PC-3 (cell line): ENCODE measurements around the gene ADCK2. TPM values are rescaled to one million over a fixed set of nuclear protein-coding genes. Genes with fewer than 3 reads are reported as not detected.

Source experiments
- ATAC-seq: fragments of 200-7000 bp; cut with Tn5 transposase; 2 replicates; pipeline ENCODE4 v1.9.1; 2020; ENCODE audit warnings: mild to moderate bottlenecking, moderate library complexity
- BruUV-seq: library from RNA; stranded (reverse); fragments of 400-500 nt; replicated peaks from 2 replicates; lab custom pipeline; 2021; lab: Mats Ljungman, UMichigan
- CTCF ChIA-PET: fragments of 300-600 bp; sonication (Branson Sonifier 250); formaldehyde crosslinking; loops from one replicate; lab custom pipeline; 2022; ENCODE audit warnings: antibody characterized with exemption; lab: Charles Lee
- POLR2A ChIA-PET: fragments of 300-600 bp; sonication (Branson Sonifier 250); formaldehyde crosslinking; loops from one replicate; lab custom pipeline; 2022; ENCODE audit warnings: antibody characterized with exemption; ENCODE audit not compliant: unreplicated experiment; lab: Charles Lee
- DNase-seq: peaks from one replicate; pipeline ENCODE4 v3.0.0-alpha.2; 2015
- H2AFZ ChIP-seq: fragments of 300-600 bp; sonication (generic); 2 replicates; pipeline ENCODE4 v1.6.0; 2016; ENCODE audit warnings: antibody characterized with exemption, low read length
- H3F3A ChIP-seq: fragments of 300-600 bp; sonication (generic); one replicate; pipeline ENCODE4 v1.6.0; 2017; ENCODE audit warnings: antibody characterized with exemption, low read length, control low read depth, mild to moderate bottlenecking; ENCODE audit not compliant: unreplicated experiment
- H3K27ac ChIP-seq: fragments of 300-600 bp; sonication (generic); 2 replicates; pipeline ENCODE4 v1.5.1; 2016; ENCODE audit warnings: mild to moderate bottlenecking, low read length
- H3K27me3 ChIP-seq: fragments of 300-600 bp; sonication (generic); 2 replicates; pipeline ENCODE4 v1.6.1; 2016; ENCODE audit warnings: low read length, mixed read lengths
- H3K36me3 ChIP-seq: fragments of 300-600 bp; sonication (generic); 2 replicates; pipeline ENCODE4 v1.6.1; 2016; ENCODE audit warnings: low read depth, mixed run types, low read length, mixed read lengths
- H3K4me1 ChIP-seq: fragments of 300-600 bp; sonication (generic); 2 replicates; pipeline ENCODE4 v1.5.1; 2016; ENCODE audit warnings: low read length; ENCODE audit not compliant: insufficient read depth
- H3K4me2 ChIP-seq: fragments of 300-600 bp; sonication (generic); 2 replicates; pipeline ENCODE4 v1.6.0; 2016; ENCODE audit warnings: low read length
- H3K4me3 ChIP-seq: fragments of 300-600 bp; sonication (generic); 2 replicates; pipeline ENCODE4 v1.5.1; 2016; ENCODE audit warnings: mild to moderate bottlenecking, low read length, mixed read lengths
- H3K79me2 ChIP-seq: fragments of 300-600 bp; sonication (generic); 2 replicates; pipeline ENCODE4 v1.6.1; 2017; ENCODE audit warnings: low read length, mixed read lengths
- H3K9ac ChIP-seq: fragments of 300-600 bp; sonication (generic); 2 replicates; pipeline ENCODE4 v1.6.0; 2016; ENCODE audit warnings: mild to moderate bottlenecking, low read length
- H3K9me2 ChIP-seq: fragments of 300-600 bp; sonication (generic); replicated peaks from 2 replicates; pipeline ENCODE4 v1.6.1; 2016; ENCODE audit warnings: mixed run types, low read length, mixed read lengths
- H3K9me3 ChIP-seq: fragments of 300-600 bp; sonication (generic); 2 replicates; pipeline ENCODE4 v1.6.1; 2016; ENCODE audit warnings: low read length, mixed read lengths
- H4K20me1 ChIP-seq: fragments of 300-600 bp; sonication (generic); 2 replicates; pipeline ENCODE4 v1.6.1; 2016; ENCODE audit warnings: low read length, mixed read lengths
- EZH2 ChIP-seq: fragments of 300-600 bp; sonication (generic); IDR thresholded peaks from one replicate; pipeline ENCODE4 v1.6.1; 2017; ENCODE audit warnings: antibody characterized with exemption, mild to moderate bottlenecking, low read length; ENCODE audit not compliant: unreplicated experiment
- EZH2phosphoT487 ChIP-seq: fragments of 300-600 bp; sonication (generic); IDR thresholded peaks from 2 replicates; pipeline ENCODE4 v1.6.1; 2018; ENCODE audit warnings: mild to moderate bottlenecking, antibody characterized with exemption, low read length, borderline replicate concordance
- intact Hi-C: fragments of 100-400 bp; cut with micrococcal nuclease; formaldehyde crosslinking; loops from 2 replicates; pipeline ENCODE4 v1.9.0; 2023
- total RNA-seq: library from RNA; depleted of rRNA; stranded (reverse); fragments of >200 nt; gene quantifications from 2 replicates; pipeline ENCODE4 v1.2.3, GENCODE V29; 2014
- TF ChIP-seq, protein P1 (sequence below): fragments of 300-600 bp; sonication (generic); conservative IDR thresholded peaks from 2 replicates; pipeline ENCODE4 v1.5.1; 2017; ENCODE audit warnings: antibody characterized with exemption, low read depth, mild to moderate bottlenecking, low read length

Gene ADCK2
- total RNA-seq, 1 experiment from 2014 or later: 29.4 TPM

- peaks cover 15% of the 10 kb centered on the region; the same call in 1 of the 2 replicates for H3K79me2 ChIP-seq
- H2AFZ ChIP-seq: no peak overlapping the region
- ATAC-seq (no peak), DNase-seq (no peak)
- no peak overlapping the region for H3K27ac ChIP-seq
- POLR2A ChIA-PET: no interaction called here
- no peaks in the 10 kb centered on the region for H3K27me3 ChIP-seq
- no peaks in the 10 kb centered on the region; the same call in 1 of the 2 replicates for H3K36me3 ChIP-seq
- no TSS peak for BruUV-seq
- no peaks in the 10 kb centered on the region for H4K20me1 ChIP-seq
- H3F3A ChIP-seq: no peaks in the 10 kb centered on the region
- intact Hi-C loops: loop anchor here (10.0 kb wide), 2 partner anchors 127 to 247 kb away; partner anchors contain the start of gene BRAF
- no peak overlapping the region for H3K4me2 ChIP-seq
- TF ChIP-seq EZH2phosphoT487 (no peak), EZH2 (no peak)
- TF ChIP-seq, protein P1, sequence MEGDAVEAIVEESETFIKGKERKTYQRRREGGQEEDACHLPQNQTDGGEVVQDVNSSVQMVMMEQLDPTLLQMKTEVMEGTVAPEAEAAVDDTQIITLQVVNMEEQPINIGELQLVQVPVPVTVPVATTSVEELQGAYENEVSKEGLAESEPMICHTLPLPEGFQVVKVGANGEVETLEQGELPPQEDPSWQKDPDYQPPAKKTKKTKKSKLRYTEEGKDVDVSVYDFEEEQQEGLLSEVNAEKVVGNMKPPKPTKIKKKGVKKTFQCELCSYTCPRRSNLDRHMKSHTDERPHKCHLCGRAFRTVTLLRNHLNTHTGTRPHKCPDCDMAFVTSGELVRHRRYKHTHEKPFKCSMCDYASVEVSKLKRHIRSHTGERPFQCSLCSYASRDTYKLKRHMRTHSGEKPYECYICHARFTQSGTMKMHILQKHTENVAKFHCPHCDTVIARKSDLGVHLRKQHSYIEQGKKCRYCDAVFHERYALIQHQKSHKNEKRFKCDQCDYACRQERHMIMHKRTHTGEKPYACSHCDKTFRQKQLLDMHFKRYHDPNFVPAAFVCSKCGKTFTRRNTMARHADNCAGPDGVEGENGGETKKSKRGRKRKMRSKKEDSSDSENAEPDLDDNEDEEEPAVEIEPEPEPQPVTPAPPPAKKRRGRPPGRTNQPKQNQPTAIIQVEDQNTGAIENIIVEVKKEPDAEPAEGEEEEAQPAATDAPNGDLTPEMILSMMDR: no peak
- H3K9me3 ChIP-seq: no peaks in the 10 kb centered on the region
- no peak overlapping the region for H3K9ac ChIP-seq
- peaks cover 20% of the 10 kb centered on the region for H3K4me1 ChIP-seq
- H3K9me2 ChIP-seq: no peaks in the 10 kb centered on the region
- H3K4me3 ChIP-seq: no peak overlapping the region
- CTCF ChIA-PET: no interaction called here
These were observed 5.5 kb downstream of the ADCK2 start for GRCh38 chr7:140678081-140678815.

- Histone ChIP-seq H3K9me3 (no peaks in the 10 kb centered on the region), H3F3A (no peaks in the 10 kb centered on the region), H3K27ac (no peak overlapping the region), H4K20me1 (no peaks in the 10 kb centered on the region), H2AFZ (no peak overlapping the region), H3K36me3 (no peaks in the 10 kb centered on the region; the same call in 1 of the 2 replicates), H3K4me2 (no peak overlapping the region), H3K9ac (no peak overlapping the region), H3K4me3 (no peak overlapping the region), H3K79me2 (peaks cover 15% of the 10 kb centered on the region; the same call in 1 of the 2 replicates), H3K9me2 (no peaks in the 10 kb centered on the region), H3K4me1 (peaks cover 18% of the 10 kb centered on the region), H3K27me3 (no peaks in the 10 kb centered on the region)
- intact Hi-C loops: loop anchor here (10.0 kb wide), 2 partner anchors 126 to 246 kb away; partner anchors contain the start of gene BRAF
- TF ChIP-seq, protein P1: no peak
- no peak for TF ChIP-seq EZH2phosphoT487
- no peak for ATAC-seq
- DNase-seq: no peak
- no TSS peak for BruUV-seq
- ChIA-PET POLR2A (no interaction called here), CTCF (no interaction called here)
These were observed 6.0 kb downstream of the ADCK2 start for GRCh38 chr7:140678816-140679130.

DNA sequence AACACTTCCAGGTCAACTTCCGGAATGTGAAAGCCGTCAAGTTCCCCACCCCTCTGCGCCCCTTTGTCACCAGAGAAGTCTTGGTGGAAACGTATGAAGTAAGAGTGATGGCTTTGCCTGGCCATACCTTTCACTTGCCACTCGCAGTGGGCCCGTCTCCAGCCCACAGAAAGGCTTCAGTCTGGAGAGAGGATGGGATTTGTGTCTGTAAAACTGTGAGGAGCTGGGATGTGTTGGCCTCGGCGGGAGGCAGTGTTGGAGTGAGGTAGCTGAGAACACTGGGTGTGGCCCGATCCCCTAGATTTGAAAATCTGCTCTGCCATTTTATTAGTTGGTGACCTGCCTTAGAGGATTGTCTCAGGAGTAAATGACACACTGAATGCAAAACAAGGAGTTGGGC lies 6.4 kb downstream of the ADCK2 start:
- Histone ChIP-seq H3K4me1 (peaks cover 14% of the 10 kb centered on the region), H3K27me3 (no peaks in the 10 kb centered on the region), H3F3A (no peaks in the 10 kb centered on the region), H3K36me3 (no peaks in the 10 kb centered on the region; the same call in 1 of the 2 replicates), H3K79me2 (peaks cover 11% of the 10 kb centered on the region; the same call in 1 of the 2 replicates), H3K9me3 (no peaks in the 10 kb centered on the region), H4K20me1 (no peaks in the 10 kb centered on the region), H3K4me3 (no peak overlapping the region), H3K9ac (no peak overlapping the region), H3K27ac (no peak overlapping the region), H3K9me2 (no peaks in the 10 kb centered on the region), H3K4me2 (no peak overlapping the region), H2AFZ (no peak overlapping the region)
- no TSS peak for BruUV-seq
- POLR2A ChIA-PET: no interaction called here
- TF ChIP-seq EZH2: no peak
- TF ChIP-seq, protein P1: no peak
- no peak for TF ChIP-seq EZH2phosphoT487
- intact Hi-C loops: loop anchor here (10.0 kb wide), 2 partner anchors 126 to 246 kb away; partner anchors contain the start of gene BRAF
- CTCF ChIA-PET: no interaction called here
- ATAC-seq (no peak), DNase-seq (no peak)
